ENCODE data around the gene GPR176.

The GPR176 gene

DNA sequence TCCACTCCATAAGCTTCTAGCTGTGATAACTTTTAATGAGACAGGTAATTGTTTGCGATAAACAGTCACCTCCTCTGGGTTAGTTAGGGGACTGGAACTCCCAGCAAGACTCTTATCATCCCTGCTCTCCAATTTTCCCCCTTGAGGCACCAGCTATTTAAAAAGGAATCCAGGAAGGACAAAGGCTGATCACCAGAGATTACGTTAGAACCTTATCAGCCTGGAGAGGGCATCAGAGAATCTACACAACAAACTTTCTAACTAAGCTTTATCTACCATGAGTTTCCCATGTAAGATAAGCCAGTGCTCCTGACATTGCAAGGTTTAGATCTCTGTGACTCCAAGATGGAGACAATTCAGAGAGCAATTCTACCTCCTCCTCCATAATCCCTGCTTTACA is 31.3 kb downstream of the GPR176 start:
- DNase-seq, result no peak

DNA sequence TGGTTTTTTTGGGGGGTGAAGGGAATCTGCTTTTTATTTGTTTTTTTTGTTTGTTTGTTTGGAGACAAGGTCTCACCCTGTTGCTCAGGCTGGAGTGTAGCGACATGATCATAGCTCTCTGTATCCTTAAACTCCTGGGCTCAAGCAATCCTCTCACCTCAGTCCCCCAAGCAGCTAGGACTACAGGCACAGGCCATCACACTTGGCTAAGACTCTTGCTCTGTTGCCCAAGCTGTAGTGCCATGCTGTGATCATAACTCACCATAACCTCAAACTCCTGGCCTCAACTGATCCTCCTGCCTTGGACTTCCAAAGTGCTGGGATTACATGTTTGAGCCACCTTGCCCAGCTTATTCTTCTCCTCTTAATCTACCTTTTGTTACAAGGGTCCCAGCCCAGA is 31.8 kb downstream of the GPR176 start:
- no peak for DNase-seq

DNA sequence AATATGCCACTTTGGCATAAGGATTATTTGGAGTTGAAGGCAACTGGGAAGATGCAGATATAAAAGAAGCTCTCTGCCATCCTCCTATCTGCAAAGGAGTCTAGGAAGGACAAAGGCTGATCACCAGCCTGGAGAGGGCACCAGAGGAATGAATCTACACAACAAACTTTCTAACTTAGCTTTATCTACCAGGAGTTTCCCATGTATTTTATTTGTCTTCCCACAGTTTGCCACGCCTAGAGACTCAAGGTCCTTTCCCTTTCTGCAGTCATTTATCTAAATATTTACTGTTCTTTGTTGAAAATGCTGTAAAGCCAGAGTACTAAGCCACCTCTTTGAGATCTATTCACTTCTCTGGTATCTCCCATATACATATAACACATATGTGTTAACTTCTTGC is 32.2 kb downstream of the GPR176 start:
- no peak for DNase-seq

DNA sequence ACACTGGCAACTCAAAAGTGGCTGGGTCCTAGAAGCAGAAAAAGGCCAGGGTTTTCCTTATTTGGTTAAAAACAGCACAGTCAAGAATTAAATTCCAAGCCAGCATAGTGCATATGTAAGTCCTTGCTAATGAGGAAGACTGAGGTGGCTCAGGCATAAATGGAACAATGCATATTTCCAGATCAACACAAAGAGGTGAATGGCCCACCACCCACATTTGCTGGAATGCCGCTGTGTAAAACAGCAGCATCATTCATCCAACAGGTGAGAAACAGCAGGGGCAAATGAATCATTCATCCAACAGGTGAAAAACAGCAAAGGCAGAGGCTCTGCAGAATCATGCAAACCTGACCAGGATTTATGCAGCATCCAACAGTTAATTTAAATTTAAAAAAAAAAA is 32.9 kb downstream of the GPR176 start:
- DNase-seq, result no peak

DNA sequence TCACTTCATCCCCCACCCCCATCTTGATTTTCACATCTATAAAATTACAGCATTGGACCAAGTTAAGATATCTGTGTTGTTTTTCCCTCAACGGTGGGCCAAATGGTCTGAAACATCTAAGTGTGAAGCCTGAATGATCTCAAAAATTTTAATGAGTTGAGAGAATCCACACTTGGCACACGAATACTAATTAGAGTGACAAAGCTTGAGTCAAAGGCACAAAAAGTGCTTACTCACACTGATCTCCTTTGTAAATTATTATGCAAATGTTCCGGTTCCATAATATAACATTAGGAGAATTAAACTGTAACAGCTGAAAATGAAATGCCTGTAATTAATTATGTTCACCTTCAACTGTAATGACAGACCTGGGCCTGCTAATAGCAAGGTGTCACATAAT is 33.6 kb downstream of the GPR176 start:
- DNase-seq, result no peak

DNA sequence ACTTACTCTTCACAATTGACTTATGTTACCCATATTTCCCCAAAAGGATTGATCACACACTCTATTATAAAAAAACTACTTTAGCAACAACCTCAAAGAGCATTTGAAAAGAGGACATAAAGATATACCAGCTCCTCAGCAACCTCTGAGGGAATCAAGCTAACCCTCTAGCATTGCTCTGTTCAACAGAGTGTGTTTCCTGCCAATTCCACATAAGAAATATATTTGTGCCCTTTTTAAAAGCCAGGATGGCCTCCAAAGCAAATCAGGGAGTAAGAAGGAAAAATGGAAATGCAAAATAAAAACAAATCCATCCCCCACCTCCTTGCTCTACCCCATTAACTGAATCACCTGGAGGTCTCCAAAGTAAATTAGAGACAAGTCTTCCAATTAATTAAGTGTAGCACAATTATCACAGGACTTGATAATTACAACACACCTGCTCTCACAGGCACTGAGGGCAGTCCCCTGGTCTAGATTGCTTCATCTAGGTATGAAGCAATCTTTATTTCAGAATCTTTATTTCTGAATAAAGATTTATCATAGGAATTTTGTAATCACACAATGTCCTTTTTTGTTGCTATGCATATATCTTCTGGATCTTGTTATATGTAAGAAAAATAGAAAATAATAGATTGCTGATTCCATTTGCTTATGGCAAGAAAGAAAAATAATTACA is 34.8 kb downstream of the GPR176 start:
- no peak for DNase-seq

DNA sequence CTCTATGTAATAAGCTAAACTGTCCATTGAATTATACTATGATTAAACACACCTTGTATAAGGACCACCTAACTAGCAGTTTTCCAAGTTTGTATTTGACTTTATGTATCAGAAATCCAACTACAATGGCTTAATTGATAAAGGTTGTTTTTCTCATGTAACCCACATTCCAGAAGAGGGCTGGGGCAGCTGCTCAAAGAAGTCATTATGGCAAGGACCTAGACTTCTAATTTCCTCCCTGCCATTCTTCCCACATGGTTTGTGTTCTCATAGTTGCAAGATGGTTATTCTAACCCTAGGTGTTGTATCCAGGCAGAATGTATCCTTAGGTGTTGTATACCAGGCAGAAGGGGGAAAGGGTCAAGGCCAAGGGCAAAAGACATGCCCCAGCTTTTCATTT is 35.7 kb downstream of the GPR176 start:
- DNase-seq, result no peak

DNA sequence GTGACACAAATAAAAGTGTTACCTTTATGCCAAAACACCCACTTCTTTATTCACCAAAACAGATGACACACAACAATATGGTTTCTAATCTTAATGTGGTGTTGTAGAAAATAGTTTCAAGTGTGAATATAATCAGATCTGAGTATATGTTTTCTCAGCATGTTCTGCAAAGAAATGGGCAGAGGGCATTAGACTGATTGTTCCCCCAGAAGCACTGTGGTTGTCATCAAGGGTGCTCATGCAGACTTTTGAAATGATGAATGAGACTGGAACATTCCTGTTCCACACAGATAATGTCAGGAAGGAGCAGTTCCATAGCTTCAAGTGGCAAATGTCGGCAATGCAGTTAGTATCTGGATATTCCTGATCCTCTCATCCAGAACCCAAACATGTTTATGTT is 37.5 kb downstream of the GPR176 start:
- no peak for DNase-seq

DNA sequence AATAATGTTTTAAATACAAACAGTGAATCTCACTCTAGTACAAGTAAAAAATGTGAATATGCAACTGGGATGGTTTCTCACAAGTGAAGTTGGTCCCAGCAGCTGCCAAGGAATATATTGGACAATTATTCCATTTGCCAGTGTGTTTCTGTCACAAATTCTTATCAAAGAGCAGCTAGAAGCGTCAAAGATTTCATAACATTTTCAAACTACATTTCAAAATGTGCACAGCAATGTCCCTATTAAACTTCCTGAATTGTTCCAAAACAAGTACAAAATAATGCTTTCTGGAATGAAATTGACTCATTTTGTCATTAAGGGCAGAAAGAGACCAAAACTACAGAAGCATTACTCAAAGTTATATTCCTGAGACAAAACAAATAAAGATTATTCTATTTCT is 38.3 kb downstream of the GPR176 start:
- no peak for DNase-seq

DNA sequence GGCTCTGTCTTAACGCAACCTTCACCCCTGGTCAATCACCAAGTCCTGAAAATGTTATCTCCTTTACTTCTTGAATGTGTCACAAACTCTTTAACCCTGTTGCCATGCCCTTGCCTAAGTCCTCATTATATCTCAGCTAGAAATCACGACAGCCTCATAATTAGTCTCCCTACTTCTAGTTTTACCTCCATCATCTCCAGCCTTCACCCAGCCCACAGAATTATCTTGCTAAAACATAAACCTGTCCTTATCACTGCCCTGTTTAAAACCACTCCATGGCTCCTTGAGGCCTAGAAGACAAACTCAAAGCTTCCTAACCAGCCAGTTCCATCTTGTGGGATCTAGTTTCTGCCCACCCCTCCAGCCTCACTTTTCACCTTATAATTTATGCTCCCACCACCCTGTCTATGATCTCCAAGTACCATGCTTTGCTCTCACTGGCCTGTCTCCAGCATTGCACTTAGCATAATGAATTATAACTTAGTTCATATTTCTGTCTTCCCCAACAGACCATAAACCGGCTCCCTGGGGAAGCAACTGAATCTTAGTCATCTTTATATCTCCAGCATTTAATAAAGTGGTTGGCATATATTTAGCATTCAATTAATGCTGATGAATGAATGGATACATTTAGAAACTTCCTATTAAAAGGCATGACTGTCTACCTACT is 39.2 kb downstream of the GPR176 start:
- DNase-seq, result no peak

DNA sequence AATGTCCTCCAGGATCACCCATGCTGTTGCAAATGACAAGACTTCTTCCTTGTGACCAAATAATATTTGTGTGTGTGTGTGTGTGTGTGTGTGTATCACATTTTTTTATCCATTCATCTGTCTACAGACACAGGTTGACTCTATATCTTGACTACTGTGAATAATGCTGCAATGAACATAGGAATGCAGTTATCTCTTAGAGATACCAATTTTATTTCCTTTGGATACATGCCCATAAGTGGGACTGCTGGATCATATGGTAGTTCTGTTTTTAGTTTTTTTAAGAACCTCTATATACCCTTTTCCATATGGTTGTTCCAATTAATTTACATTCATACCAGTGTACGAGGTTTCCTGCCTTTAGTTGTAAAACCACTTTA is 41.7 kb downstream of the GPR176 start:
- DNase-seq, result no peak

DNA sequence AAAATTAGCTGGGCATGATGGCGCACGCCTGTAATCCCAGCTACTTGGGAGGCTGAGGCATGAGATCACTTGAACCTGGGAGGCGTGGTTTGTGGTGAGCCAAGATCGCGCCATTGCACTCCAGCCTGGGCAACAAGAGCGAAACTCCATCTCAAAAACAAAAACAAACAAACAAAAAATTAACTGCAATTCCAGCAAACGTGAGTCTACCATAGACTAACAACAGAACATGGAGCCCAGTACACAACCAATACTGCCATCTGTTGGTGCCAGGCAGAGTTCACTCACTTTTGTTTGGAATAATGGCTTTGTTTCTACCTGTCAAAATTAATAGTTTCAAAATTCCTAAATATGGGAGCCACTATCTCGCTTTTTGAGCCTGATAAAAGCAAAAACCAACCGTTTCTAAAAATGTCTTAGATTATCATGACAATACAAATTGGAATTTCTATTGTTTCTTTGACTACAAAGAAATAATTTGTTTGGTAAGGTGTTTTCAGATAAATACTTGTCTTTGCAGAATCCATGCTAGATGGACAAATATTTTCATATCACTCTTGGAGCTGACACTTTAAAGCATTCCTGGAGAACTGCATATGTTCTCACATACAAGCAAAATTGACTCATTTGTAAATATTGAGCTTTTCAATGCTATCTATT is 45.0 kb downstream of the GPR176 start:
- peak in 1 of 2 experiments; percentile 29 for DNase-seq

DNA sequence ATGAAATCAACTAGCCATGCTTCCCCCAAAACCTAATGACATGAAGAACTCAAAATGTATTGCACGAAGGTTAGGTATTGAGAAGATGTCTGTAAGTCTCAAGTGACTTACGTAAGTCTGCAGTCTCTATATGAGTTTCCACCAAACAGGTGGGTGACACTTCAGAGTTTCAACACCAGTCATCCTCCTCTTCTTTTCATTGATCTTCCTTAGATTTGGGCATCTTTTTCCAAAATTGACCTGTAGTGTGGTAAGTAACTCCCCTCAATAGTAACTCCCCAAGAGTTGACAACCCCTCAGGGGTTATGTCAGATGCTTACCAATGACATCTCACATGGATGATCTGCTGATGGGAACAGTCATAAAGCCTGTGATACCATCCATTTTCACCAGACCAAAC is 46.1 kb downstream of the GPR176 start:
- DNase-seq, result no peak

DNA sequence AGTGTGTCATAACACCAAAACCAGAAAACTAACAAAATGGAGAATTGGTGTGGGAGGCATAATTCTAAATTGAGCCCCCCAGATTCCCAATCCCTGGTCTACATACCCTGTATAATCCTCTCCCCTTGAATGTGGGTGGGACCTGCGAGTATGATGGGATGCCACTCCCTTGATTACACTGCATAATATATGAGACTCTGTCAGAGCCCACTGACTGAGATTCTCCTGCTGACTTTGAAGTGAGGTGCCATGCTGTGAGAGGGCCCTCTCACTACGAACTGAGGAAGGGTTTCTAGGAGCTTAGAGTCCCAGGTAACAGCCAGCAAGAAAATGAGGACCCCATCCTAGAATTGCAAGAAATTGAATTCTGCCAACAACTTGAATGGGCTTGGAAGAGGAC is 49.5 kb downstream of the GPR176 start:
- DNase-seq, result no peak

DNA sequence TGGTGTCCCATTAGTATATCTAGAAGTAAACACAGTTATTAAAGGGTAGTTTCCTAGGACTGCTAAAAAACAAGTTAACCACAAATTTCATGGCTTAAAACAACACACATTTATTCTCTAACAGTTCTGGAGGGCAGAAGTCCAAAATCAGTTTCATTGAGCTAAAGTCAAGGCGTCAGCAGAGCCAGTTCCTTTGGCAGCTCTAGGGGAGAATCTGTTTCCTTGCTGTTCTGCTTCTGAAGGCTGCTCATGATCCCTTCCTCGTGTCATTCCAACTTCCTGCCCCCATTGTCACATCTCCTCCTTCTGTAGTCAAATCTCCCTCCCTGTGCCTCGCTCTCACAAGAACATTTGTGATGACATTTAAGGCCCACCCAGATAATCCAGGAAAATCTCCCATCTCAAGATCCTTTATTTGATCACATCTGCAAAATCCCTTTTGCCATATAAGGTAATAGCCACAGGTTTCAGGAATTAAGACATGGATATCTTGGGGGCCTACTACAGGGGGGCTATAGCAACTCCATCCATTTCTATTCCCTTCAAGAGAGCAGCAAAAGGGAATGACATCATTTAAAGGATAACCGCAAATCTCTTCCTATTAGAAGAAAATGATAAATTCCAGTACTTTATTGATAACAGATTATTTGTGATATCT is 50.1 kb downstream of the GPR176 start:
- no peak for DNase-seq

DNA sequence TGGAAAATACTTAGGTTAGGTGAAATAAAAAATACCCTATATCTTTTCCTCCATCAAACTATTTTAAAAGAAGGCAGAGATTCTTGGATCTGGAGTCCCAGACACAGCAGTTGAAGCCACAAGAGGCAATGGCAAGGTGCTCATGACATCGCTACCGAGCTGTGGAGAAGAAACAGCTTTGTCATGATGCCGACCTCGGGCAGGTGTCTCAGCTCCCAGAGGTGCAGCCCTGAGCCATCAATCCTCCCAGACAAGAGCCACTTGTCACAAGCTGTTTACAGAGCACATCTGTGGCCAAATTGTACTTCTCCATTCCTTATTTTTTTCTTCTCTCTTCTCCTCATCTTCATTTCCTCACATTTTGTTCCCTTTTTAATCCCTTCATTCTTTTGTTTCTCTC is 50.8 kb downstream of the GPR176 start:
- no peak for DNase-seq

DNA sequence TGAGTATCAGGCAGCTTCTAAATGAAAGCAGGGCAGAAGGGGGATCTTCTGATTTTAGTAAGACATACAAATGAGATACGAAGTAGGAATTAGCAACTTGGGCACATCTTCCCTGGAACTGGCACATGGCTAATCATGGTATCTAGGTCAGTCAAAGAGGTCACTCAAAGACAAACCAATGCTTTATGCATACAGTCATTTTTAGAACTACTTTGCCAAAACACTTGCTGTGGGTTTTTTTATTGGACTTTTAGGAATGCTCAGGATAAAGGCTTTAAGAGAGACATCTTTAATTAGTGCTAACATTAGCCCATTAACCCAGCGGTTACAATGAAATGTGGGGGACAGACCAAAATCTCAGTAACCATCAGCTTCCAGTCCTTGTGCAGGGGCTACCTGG is 51.7 kb downstream of the GPR176 start:
- no peak for DNase-seq

DNA sequence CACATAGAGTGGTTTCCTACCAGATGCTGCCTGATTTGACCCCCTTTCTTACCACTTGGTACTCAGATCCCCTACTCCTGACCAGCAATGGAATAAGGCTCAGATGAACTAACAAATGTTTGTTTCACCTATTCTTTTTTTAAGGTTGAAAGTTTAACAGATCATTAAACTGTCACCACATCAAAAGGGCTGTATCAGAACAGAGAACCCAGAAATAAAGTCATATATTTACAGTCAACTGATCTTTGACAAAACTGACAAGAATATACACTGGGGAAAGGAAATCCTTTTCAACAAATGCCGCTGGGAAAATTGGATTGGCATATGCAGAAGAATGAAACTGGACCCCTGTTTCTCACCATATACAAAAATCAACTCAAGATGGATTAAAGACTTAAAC is 56.0 kb downstream of the GPR176 start:
- no peak for DNase-seq

DNA sequence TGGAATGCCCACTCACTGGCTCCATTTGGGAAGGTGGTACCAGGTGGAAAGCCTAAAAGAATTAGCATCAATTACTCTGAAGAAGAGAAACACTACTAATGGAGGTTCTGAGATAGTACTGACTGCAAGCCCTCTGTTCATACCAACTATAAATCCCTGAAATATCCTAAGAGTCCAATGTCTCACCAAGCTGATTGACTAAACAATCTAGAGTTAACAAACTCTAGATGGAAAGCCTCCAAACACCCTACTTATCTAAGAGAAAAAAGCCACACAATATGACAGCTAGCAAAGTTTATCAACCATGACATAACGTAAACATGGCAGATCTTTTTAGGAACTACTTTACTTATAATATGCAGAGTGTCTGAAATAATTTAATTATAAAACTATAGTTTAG is 59.2 kb downstream of the GPR176 start:
- no peak for DNase-seq

DNA sequence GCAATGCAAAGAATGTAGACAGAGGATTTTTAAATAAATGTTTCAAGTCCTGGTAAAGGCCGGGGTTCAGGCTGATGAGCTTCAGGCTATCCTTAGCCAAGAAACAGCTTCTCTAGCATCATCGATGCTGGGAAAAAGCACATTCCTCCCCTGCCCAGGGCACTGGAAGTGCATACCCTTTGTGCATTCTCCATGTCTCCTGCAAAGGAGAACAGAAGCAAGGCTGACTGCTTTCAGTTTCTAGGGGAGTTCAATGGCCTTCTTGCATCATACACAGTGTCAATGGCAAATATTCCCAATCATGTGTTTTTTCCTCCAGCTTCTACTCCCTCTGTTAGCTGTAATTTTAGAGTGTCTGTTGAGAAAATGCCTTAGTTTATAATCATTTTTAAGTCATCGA is 59.9 kb downstream of the GPR176 start:
- no peak for DNase-seq

DNA sequence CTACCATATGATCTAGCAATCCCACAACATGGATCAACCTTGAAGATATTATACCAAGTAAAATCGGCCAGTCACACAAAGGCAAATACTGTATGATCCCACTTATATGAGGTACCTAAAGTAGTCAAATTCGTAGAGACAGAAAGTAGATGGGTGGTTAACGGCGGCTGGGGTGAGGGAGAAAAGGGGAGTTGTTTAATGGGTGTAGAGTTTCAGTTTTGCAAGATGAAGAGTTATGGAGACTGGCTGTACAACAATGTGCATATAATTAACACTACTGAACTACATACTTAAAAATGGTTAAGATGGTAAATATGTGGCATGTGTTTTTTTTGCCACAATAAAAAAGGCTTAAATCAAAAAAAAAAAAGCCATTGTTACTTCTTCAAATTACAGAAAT is 60.4 kb downstream of the GPR176 start:
- no peak for DNase-seq

DNA sequence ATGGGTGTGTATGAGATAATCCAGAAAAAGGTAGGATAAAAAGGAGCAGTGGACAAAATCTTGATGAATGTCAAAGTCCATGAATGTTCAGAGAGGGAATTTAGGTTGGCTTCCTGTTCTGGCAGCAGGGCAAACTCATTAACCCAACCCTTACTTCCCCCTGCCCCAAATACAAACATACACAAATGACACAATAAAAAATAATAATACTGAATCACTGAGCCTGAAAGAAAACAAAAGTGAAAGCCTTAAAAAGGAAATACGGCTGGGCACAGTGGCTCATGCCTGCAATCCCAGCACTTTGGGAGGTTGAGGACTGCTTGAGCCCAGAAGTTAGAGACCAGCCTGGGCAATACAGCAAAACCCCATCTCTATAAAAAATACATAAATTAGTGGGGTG is 62.9 kb downstream of the GPR176 start:
- DNase-seq, result no peak

DNA sequence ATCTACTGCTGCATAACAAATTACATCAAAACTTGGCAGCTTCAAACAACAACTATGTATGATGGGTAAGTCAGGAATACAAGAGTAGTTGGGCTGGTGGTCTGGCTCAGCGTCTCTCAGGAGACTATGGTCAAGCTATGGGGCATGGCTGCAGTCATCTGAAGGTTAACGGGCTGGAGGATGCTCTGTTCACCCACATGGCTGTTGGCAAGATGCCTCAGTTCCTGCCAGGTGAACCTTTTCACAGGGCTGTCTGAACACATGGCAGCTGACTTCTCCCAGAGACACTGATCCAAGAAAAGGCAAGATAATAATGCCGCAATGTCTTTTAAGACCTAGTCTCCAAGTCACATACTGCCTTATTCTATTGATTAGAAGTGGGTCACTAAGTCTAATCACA is 63.7 kb downstream of the GPR176 start:
- no peak for DNase-seq

DNA sequence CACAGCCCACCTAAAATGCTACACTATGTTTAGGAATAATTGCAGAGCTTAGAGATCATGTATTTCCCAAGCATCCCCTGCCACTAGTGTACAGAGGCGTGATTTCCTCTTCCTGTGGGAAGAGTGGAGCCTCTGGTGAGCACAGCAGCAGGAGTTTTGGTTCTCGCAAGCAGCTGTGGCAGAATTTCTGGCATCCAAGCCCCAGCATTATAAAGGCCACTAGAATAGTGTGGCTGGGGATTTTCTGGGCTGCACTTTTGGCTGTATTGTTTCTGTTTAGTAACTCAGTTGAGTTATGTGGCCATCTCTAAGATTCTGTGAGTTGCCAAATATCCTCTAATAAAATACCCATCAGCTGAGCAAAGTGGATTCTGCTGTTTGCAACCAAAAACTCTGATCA is 64.7 kb downstream of the GPR176 start:
- no peak for DNase-seq
